KOPT-K1 (cell line): ENCODE data around the gene ACSM2B.
"Not testable (repeated sequence)": the region's sequence is repeated elsewhere in the genome, so short reads cannot be mapped to it uniquely, and the experiment has no call there.

Experiments used
- H3K27ac ChIP-seq: fragments of 200-600 bp; sonication (generic); 2 replicates; pipeline ENCODE4 v1.5.1; 2016; ENCODE audit warnings: antibody characterized with exemption, mild to moderate bottlenecking, low read depth, low read length; ENCODE audit not compliant: poor library complexity, severe bottlenecking
- H3K36me3 ChIP-seq: fragments of 200-600 bp; sonication (generic); 2 replicates; pipeline ENCODE4 v1.5.1; 2017; ENCODE audit warnings: antibody characterized with exemption, mild to moderate bottlenecking, low read length, moderate library complexity; ENCODE audit not compliant: insufficient read depth
- H3K9me3 ChIP-seq: fragments of 200-600 bp; sonication (generic); 2 replicates; pipeline ENCODE4 v1.5.1; 2017; ENCODE audit warnings: antibody characterized with exemption, low read length, mild to moderate bottlenecking; ENCODE audit not compliant: insufficient read depth, poor library complexity, severe bottlenecking

ACSM2B gene

GRCh38 chr16:20568404-20568803 lies 7.8 kb downstream of the ACSM2B start:
- H3K36me3 ChIP-seq = no peaks in the 10 kb centered on the region
- H3K9me3 ChIP-seq = no peaks in the 10 kb centered on the region
- H3K27ac ChIP-seq = no peak overlapping the region

GRCh38 chr16:20566864-20567263 lies 9.3 kb downstream of the ACSM2B start:
- Histone ChIP-seq H3K9me3 (peaks cover 8% of the 10 kb centered on the region), H3K27ac (no peak overlapping the region), H3K36me3 (no peaks in the 10 kb centered on the region)

DNA sequence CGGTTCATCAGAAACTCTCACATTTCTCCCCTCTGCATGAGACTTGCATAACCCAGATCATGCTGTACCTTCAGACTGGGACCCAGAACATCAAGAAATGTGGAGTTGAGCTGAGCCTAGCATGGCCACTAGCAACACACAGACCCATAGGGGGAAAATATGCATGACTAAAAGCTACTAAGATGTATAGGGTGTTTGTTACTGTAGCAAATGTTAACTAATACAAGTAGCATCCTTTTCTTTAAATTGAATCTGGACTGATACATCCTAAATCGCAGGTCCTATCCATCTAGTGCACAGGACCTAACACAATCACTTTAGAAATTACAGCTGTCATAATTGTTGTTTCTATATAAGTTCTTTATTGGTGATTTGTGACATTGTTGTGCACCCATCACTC lies 10.8 kb downstream of the ACSM2B start:
- H3K36me3 ChIP-seq, H3K27ac ChIP-seq, H3K9me3 ChIP-seq: not testable (repeated sequence)

DNA sequence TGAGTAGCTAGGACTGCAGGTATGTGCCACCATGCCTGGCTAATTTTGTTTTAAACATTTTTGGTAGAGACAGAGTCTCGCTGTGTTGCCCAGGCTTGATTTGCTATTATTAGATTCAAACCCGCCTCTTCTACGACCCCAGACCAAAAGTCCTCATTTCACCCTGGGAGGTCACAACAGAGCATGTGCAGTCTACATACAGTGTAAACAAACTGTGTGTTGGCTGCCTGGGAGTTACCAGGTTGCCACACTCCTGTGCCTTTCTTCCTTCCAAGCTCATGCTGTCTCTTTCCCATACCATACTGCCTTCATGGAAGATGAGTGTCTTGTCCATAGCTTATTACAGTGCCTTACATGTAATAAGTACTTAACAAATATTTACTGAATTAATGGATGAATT lies 11.9 kb downstream of the ACSM2B start:
- H3K27ac ChIP-seq, H3K36me3 ChIP-seq, H3K9me3 ChIP-seq: not testable (repeated sequence)

DNA sequence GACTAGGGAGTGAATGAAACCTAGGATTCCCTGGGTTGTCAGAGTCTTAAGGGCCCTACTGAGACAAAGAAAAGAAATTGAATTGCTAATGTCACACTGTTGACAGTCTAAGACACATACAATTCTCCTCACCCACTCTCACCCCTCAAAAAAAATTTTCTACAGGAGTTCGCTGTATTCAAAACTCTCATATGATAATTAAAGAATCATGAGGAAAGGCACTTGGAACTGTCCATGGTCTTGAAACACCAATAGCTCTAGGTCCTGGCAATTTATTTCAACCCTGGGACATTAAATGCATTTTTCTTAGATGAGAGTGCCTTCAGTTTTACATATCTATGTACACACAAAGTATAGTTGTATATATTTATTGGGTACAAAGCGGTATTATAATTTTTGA lies 20.5 kb downstream of the ACSM2B start:
- not testable (repeated sequence) for H3K27ac ChIP-seq, H3K36me3 ChIP-seq, H3K9me3 ChIP-seq

DNA sequence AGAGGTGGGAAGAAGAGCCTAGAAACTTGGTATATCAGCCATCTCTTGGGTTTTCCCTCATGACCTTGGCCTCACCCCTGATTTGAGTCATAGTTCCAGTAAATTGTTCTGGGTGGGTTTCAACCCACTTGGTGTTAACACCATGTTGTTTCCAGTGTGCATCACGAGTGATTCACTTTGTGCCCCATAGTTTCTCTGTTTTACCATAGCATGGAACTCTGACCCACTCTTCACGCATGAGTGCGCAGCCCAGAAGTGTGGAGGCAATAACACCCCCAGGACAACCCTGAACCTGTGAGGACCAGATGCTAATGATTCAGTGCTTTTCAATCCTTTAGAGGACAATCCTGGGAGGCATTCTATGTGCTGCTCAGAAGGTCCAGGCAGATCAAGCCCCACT lies 21.5 kb downstream of the ACSM2B start:
- not testable (repeated sequence) for H3K27ac ChIP-seq

DNA sequence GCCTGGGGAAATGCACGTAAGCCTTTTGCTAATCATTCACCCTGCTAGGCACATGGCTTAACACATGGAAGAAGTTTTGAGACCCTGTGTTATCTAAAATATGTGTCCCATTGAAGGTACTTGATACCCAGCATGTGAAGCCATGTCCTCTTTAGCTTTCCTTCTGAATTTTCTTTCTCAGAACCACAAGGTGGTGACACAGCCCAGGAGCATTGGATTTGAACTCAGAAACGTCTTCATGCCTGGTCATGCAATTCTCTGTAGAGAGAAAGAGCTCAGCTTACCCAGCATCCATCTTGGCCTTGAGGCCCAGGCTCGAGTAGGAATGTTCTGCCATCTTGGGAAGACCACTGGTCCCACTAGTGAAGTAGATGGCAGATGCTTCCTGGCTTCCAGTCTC lies 22.7 kb downstream of the ACSM2B start:
- H3K9me3 ChIP-seq, H3K36me3 ChIP-seq, H3K27ac ChIP-seq: not testable (repeated sequence)

More for the DNA sequence above, 21.5 kb downstream of the ACSM2B start:
- not testable (repeated sequence) for H3K9me3 ChIP-seq, H3K36me3 ChIP-seq

GRCh38 chr16:20546951-20547350 lies 29.2 kb downstream of the ACSM2B start:
- not testable (repeated sequence) for H3K36me3 ChIP-seq, H3K27ac ChIP-seq, H3K9me3 ChIP-seq

- not testable (repeated sequence) for H3K27ac ChIP-seq, H3K9me3 ChIP-seq, H3K36me3 ChIP-seq
Measured at GRCh38 chr16:20546278-20546853, 29.8 kb downstream of the ACSM2B start.

- H3K9me3 ChIP-seq, H3K27ac ChIP-seq, H3K36me3 ChIP-seq: not testable (repeated sequence)
Measured at GRCh38 chr16:20540603-20541316, 35.4 kb downstream of the ACSM2B start.

GRCh38 chr16:20538687-20539086 lies 37.5 kb downstream of the ACSM2B start:
- H3K9me3 ChIP-seq = no peaks in the 10 kb centered on the region
- H3K36me3 ChIP-seq = no peaks in the 10 kb centered on the region
- no peak overlapping the region for H3K27ac ChIP-seq

DNA sequence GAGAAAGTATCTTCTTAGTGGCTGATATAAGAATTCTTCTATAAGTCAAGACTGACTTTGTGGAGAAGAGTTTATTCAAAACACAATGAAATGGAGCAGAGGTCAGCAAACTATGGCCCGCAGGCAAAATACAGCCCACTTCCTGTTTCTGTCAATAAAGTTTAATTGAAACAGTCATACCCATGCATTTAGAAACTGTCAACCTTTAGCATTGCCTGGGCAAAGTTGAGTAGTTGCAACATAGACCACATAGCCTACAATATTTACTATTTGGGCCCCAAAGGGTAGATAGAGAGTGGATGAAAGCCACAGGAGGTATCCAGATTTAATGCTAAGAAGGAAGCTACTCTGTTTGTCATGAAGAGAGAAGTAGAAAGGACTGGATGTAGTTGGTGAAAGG lies 38.0 kb downstream of the ACSM2B start:
- H3K27ac ChIP-seq = no peak overlapping the region
- no peaks in the 10 kb centered on the region for H3K36me3 ChIP-seq
- H3K9me3 ChIP-seq = no peaks in the 10 kb centered on the region

- H3K36me3 ChIP-seq, H3K9me3 ChIP-seq, H3K27ac ChIP-seq: not testable (repeated sequence)
Measured at GRCh38 chr16:20536669-20537068, 39.5 kb downstream of the ACSM2B start.

DNA sequence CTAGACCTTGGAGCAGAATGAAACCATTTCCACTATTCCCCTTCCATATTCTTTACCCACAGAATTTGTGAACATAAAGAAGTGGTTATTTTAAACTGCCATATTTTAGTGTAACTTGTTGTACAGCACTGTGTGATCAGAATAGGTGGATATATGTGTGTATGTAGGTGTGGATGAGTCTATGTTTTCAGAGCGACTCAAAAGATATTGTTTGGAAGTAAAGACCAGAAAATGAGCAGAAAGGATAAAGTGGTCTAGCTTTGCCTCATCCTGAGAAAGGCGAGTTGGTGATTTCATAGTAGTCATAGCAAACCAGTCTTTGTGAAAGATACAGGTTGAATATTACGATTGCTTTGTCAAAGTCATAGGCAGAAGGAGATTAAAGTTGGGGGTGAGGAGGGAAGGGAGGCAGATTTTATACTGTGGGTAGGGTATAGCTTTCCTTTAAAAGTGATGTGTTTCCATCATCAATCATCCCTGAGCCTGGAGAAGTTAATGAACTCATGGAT lies 43.8 kb downstream of the ACSM2B start:
- H3K36me3 ChIP-seq, H3K27ac ChIP-seq, H3K9me3 ChIP-seq: not testable (repeated sequence)

DNA sequence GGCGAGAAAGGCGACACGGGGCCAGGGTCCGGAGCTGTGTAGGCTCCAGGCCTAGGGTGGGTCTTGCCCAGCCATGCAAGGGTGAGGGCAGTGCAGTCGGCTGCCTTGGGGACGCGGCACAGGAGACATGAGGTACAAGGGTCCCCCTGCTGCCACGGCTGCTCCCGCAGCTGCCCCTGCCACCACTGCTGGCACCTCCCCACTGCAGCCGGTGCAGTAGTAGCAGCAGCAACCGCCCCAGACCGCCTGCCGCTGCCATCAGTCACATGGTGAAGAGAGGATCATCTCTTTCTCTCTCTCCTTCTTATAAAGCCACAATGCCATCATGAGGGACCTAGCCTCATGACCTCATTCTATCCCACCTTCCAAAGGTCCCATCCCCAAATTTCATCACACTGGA lies 44.4 kb downstream of the ACSM2B start:
- not testable (repeated sequence) for H3K9me3 ChIP-seq, H3K36me3 ChIP-seq, H3K27ac ChIP-seq

GRCh38 chr16:20520103-20520502 lies 56.1 kb downstream of the ACSM2B start:
- no peak overlapping the region for H3K27ac ChIP-seq
- no peaks in the 10 kb centered on the region for H3K9me3 ChIP-seq
- H3K36me3 ChIP-seq = no peaks in the 10 kb centered on the region
